ENCODE results near the gene PTPRM. TPM values are rescaled to one million over a fixed set of nuclear protein-coding genes. Genes with fewer than 3 reads are reported as not detected.

The PTPRM gene
- total RNA-seq, 1 experiment from 2014 or later: 37.3 TPM

DNA sequence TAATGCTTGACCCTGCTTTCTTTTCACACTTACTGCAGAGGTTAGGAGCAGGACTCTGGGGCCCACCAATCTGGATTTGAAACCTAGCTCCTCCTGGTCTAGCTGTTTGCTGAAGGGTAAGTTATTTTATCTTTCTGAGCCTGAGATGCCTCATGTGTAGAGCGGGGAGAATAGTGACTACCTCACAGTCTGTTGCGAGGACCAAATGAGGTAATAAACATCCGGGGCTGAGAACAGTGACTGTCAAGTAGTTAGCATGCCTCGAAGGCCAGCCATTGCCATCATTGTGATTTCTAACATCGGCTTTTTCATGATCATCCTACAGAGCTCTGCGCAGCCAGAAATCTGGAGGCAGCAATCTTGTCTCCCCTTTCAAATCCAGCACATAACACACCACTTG lies 32.9 kb downstream of the PTPRM start:
- DNase-seq (ENCODE audit: low spot score): no peak

DNA sequence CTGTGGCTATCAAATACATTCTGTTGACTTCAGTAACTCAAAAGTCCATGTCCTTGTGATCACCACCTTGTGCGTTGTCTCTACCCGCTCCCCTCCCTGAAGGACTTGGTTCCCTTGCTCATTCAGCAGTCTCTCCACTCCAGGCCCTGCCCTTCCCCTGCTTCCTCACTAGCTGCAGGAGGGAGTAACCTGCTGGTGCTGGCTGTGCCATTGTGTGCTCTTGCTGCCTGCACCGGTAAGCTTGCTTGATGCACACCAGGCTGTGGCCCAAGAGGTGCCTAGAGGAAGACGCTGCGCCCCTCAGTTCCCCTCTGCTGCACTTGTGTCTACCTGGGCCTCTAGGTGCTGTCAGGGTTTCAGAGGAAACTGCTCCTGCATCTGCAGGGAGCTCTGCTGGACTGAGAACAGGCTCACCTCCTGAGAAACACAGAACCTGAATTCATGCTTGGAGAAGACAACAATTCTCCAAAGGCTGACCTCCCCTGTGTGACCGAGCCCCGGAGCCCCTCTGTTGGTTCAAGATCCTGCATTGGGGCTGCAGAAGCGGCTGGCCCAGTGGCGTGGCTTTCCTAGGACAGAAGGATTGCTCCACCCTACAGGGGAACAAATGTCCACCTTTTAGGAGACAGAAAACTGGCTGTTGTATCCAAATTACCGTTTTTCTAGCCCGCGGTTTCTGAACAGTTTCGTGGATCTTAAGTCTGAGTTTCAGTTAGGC lies 33.6 kb downstream of the PTPRM start:
- no peak for DNase-seq (ENCODE audit: low spot score)

DNA sequence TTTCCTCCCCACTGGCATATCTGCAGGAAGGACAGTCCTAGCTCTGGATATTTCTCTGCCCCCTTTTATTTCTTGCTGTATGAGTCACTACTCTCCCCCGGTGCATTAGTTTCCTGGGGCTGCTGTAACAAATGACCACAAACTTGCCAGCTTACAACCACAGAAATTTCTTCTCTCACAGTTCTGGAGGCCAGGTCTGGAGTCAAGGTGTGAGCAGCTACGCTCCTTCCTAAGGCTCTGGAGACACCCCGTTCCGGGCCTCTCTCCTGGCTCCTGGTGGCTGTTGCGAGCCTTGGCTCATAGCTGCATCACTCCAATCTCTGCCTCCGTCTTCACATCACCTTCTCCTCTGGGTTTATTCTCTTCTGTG lies 34.1 kb downstream of the PTPRM start:
- peak; percentile 88 for DNase-seq (ENCODE audit: low spot score)

DNA sequence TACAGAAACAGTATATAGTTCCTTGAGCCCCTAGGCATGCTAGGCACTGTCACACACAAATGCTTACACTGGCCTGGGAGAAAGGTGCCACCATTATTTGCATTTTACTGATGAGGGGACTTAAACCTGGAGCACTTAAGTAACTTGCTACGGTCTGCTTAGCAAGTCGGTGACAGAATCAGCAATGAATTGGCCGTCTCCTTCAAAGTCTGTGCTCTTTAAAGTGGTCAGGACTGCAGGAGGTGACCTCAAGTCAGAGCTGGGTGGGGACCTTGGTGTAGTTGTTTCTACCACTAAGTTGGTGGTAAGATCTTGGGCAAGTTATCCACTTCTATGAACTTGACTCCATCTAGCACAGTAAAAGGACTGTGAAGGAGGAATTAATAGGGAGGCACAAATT lies 34.8 kb downstream of the PTPRM start:
- DNase-seq (ENCODE audit: low spot score): no peak

DNA sequence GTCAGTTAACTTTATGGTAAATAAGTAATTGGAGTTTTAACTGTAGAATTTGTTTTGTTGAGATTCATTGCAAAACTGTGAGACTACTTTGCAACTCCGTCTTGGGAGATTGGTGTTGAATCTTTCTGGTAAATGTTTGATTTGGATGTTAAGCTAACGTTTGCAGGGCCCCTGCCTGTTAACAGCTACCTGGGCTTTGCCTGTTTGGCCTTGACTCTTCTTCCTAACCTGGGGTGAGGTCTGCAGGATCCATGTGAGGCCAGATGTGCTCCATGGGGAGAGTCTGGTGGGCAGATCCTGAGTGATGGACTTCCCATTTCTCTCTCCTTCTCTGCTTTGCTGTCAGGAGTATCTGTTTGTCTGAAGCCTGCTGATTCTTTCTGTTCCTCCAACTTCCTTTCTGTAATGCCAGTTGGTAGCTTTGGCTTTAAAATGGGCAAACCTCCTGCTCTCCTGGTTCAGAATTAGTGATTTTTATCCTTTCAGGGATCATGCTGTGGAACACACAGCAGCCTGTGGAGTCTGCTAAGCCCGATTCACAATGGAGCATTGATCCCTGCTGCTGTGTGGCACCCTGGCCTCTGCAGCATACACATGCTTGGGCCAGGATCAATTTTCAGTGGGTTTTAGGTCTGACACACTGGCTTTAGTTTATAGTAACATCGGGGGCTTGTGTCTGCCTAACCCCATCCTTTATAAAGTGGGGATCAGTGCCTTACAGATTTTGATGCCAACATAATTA lies 36.3 kb downstream of the PTPRM start:
- DNase-seq (ENCODE audit: low spot score): no peak

DNA sequence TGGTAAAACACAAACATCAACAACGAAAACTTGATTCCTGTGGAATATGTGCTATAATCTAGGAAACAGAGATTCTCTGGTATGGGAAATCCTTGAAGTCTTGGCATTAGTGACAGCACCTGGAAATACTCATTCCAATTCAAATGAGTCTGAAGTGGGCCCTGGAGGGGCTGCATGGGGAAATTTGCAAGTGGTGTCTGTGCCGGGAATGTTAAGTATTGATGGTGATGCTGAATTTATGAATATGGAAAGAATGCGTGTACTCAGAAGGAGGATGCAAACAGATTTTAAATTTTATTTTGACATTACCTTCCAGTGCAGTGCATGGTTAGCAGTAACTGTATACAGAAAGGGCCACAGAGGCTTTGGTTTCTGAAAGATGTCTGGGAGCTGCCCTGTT lies 37.2 kb downstream of the PTPRM start:
- no peak for DNase-seq (ENCODE audit: low spot score)

DNA sequence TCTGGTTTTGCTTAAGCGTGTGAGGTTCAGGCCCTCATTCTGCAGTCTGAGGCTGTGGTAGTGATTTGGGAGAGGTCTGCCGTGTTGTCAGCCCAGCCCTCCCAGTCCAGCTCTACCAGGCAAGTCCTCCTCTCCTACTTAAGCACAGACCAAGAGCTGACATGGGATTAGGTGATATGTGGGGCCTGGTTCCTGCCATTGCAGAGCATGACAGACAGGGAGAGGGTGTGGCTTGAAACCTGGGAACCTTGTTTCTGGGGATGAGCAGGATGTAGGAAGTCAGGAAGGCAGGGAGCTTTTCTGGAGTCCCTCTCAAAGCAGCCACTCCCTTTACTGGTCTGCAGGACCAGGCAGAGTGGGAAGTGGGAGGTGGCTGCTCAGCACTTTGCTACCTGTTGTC lies 38.6 kb downstream of the PTPRM start:
- no peak for DNase-seq (ENCODE audit: low spot score)

DNA sequence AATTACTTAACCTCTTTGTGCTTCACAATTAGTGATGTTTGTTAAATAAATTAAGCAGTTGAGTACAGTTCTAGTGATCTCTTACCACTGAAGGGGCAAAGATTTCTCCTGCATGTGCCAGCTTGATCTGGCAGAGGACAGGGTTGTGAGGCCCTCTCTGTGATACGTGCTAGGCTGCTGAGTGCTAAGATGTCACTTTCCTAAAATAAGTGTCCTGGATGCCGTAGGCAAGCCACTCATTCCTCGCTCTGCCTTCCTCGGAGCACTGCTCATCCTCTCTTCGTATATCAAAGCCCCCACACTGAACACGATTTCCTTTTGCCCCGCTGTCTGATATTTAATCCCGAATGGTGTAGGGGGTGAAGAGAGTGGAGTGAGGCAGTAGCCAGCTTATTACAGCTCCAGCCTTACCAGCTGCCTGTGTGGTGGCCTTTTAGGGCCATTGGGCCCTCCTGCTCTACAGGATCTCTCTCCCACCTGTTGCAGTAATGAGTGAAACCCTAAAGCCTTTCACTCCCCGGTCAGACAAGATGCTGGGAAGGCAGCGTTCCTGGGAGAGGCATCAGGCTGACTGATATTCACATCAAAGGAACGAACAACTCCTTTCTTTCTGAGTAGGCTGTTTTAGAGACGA lies 40.5 kb downstream of the PTPRM start:
- DNase-seq (ENCODE audit: low spot score): no peak

DNA sequence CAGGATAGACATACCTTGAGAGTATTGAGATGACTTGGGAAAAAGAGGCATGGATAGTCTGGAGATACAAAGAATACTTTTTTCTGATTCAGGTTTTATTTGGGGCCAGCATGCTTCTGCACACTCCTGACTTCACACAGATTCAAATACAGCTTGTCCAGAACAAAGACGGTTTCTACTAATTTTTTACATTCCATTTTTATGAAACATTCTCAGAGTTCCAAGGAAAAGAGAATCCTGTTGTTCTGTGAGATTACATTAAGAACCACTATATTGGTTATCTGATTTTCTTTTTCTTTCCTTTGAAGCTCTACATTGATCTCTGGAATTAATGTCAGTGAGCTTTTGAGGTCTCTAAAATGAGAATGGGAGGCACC lies 41.0 kb downstream of the PTPRM start:
- no peak for DNase-seq (ENCODE audit: low spot score)

DNA sequence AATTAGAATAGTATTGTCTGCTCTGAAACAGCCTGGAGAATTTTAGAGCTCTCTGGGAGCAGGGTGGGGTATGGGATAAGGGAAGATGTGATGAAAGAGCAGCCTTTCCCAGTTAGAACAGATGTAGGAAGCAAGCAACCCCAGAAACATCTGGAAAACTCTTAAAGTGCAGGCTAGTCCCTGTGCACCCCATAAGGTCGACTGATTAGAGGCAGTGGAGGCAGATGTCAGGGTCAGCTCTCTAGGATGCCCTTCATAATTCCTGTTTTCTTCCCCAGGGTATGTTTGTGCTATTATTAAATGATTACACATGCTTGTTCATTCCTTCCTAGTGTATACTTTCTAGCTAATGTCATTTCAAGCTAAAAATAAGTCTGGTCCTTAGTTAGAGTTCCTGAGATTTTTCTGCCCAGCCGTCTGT lies 41.7 kb downstream of the PTPRM start:
- DNase-seq (ENCODE audit: low spot score): no peak

DNA sequence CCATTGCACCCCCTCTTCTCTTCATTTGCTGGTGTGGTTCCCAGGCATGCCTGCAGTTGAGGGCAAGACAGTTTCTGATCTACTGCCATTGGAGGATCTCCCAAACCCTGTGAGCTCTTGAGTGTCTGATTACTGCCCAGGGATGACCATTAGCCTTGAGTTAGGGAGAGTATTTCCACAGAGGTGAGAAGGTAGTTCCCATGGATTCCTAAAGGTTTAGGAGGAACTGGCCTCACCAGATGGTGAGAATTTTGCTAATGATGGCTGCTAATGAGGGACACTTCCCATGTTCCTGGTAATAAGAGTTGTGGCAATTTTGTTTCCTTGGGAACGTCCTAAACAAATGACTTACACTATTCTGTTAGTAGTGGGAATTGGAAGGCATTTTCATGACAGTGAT lies 42.5 kb downstream of the PTPRM start:
- DNase-seq (ENCODE audit: low spot score): no peak

DNA sequence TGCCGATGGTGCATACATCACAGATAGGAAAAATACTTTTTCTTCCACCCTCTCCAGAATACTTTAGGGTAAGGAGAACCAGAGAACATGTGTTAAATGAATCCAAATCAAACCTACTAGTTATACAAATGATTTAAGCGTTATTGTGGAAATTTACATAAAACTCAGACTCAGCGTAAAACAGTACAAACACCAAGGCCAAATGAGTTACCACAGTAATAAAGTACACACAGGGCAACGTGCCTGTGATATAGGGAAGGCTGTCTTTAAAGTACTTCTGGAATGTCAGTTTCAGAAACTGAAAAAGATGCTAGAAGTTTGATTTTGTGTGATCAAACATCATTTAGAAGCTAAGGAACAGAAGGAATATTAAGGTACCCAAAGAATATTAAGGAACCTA lies 46.9 kb downstream of the PTPRM start:
- no peak for DNase-seq (ENCODE audit: low spot score)

DNA sequence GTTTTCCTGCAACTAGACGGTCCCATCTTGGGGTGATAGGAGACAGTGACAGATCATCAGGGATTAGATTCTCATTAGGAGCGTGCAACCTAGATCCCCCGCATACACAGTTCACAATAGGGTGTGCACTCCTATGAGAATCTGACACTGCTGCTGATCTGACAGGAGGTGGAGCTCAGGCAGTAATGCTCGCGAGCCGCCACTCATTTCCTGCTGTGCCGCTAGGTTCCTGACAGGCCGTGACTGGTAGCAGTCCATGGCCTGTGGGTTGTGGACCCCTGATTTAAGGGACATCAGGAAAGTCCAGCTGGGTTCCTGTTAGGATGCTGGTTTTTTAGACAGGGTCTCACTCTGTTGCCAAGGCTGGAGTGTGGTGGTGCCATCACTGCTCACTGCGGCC lies 48.7 kb downstream of the PTPRM start:
- DNase-seq (ENCODE audit: low spot score): no peak

DNA sequence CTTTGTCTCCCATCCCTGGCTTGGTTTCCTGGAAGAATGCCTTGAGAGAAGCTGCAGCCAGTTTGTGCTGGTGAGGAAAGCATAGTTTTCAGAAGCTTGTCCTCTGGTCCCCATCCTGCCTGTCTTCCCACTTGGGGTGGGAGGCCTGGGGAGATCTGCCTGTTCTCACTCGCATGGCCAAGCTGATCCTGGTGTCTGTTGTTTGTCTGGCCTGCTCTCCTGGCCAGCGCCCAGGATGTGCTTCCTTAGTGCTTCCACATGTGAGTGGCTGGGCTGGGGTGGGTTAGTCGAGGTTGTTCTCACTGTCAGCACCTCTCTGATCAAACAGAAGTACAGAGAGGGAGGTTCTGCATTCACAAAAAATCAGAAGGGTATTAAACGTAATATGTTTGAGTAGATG lies 49.5 kb downstream of the PTPRM start:
- DNase-seq (ENCODE audit: low spot score): peak; percentile 31

DNA sequence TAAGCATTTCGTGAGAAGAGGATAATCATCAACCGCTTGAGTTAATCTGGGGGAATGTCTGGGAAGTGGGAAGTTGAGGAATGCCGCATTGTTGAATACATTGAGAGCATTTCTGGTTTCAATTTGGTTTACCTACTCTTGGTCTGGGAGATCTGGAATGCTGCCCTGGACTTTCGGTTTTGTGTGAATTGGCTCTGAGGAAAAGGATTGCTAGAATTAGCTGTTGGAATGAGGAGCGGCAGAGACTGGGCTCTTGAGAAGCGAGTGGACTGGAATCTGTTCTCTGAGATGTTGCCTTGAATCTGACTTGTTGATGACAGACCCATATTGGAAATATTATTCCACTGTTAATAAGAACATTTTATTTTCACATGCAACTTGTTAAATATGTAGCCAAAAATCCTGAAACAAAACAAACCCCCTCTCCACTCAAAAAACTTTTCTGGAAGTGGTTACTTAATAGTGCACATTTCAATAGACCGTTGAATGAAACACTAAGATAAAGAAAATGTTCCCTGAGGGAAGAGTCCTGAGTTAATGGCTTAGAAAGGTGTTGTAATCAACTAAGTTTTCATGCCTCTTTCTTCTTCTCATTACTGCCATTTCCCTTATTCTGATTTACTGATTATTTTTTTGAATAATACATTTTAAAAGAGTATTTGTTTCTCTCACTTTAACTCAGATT lies 50.8 kb downstream of the PTPRM start:
- DNase-seq (ENCODE audit: low spot score): peak; percentile 90

DNA sequence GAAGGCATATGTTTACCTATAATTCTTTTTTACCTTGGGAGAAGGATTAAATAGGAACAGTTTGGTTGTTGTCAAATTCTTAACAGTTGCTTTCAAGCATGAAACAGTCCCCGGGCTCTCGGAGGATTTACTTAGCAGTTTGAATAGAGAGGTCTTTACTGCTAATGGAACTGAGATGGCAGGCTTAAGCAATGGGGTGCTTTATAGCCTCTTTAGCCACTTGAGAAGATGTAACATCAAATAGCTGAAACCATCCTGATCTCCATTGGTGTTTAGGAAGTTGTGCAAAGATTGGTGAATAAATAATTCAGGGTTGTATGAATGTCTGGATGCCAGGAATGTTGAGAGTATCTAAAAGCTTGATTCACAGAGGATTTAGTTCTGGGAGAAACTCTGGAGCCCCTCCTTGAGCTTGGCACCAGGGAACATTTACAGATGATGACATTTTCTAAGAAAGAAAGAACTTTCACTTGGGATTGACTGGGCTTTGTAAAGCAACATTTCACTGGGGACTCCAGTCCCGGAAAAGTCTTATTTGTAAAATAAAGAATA lies 51.9 kb downstream of the PTPRM start:
- no peak for DNase-seq (ENCODE audit: low spot score)

DNA sequence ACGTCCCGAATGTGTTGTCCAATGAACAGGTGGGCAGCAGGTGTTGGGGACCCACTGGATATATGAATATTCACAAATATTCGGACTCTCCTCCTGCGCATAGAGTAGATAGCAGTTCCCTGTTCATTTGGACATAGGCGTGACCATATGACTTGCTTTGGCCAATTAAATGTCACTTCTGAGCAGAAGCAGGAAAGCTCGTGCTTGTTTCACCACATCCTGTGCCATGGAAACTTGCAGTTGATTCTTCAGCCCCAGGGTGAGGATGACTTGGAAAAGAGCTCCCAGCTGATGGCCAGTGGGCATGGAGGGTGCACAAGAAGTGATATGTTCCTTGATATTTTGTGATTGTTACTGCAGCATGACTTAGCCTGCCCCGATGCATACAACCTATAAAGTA lies 52.6 kb downstream of the PTPRM start:
- peak; percentile 35 for DNase-seq (ENCODE audit: low spot score)

DNA sequence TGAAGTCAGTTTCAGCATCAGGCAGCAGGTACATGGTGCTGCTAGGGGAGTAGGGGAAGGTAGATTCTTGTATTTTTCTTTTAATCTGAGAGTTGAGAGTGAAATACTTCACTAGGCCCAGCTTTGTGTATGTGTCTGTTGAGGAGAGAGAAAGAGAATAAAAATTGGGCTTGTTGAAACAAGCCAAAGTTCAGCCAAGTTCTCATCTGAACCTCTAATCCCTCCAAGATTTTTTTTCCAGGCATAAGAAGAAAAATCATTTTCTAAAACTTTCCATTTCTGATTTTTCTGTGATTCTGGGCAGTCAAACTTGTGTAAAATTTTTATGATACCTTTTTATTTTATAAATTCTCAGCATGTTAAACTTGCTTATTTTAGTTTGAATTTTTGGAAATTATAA lies 55.6 kb downstream of the PTPRM start:
- no peak for DNase-seq (ENCODE audit: low spot score)

DNA sequence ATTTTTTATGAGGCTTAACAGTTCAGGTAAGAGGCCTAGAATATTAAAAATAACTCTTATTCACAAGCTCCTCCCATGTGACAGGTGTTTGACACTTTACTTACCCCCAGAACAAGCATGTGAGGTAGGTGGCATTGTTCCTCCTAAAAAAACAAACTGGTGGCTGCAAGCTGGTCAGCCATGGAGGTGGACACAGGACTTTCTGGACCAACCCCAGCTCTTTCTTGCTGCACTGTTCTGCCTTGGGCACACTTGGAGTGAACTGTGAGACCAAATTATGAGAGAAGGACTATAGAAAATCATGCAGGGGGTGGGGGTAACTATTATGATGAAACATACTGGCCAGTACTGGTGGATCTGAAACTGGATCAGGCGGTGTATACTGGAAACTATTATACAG lies 56.6 kb downstream of the PTPRM start:
- no peak for DNase-seq (ENCODE audit: low spot score)

DNA sequence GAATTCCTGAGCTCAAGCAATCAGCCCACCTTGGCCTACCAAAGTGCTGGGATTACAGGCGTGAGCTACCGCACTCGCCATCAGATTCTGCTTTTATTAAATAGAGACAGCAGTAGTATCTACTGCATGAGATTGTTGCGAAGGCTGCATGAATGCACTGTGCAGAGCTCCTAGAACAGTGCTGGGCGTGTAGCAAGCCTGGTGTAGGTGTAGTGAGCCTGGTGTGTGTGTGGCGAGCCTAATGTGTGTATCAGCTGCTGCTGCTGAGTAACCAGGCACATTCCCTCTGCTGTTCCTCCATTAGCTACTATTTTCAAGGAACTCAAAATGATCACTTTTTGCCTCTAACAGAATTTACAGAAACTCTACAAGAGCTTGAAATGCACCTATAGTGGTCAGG lies 57.6 kb downstream of the PTPRM start:
- DNase-seq (ENCODE audit: low spot score): no peak

DNA sequence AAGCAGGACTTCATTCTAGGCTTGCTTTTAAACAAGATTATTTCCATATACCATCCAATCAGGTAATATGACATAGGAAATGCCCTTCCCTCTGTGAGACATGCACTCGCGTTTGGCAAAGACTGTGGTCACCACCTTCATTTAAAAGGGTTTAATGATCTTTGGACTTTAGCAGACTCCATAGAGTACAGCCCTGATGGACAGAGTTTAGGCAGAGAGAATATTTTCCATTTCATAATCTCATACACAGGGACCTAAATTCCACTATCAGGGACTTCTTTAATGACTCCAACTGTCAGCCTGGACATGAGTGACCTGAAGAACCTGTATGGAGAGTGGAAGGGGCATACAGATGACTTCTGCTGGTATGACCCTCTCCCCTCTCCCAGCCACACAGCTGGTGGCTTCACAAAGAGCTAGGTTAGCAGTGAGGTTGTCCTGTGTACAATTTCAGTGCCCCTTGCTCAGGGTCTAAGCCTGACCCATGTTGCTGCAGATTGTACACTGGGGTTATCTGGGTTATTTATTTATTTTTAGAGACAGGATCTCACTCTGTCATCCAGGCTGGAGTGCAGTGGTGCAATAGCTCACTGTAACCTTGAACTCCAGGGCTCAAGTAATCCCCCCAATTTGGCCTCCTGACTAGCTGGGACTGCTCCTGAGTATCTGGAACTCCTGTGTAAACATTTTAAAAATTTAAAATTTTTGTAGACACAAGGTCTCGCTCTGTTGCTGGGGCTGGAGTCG lies 59.2 kb downstream of the PTPRM start:
- DNase-seq (ENCODE audit: low spot score): no peak

Data from H4 (cell line).